LNCaP clone FGC (cell line): Measurements from ENCODE around the gene SP2.

Experiments used
- DNase-seq: peaks from one replicate; pipeline ENCODE4 v3.0.0-alpha.2; 2011; ENCODE audit warnings: low read depth
- H3K4me3 ChIP-seq: 2 replicates; pipeline ENCODE4 v1.5.1; 2011; ENCODE audit warnings: mild to moderate bottlenecking, low read depth, low read length, control low read depth
- TF ChIP-seq, protein P1 (sequence below): IDR thresholded peaks from 2 replicates; pipeline ENCODE4 v1.5.1; 2012; ENCODE audit warnings: mild to moderate bottlenecking; ENCODE audit not compliant: control insufficient read depth, insufficient read depth; ENCODE audit errors: extremely low read depth

Gene SP2

DNA sequence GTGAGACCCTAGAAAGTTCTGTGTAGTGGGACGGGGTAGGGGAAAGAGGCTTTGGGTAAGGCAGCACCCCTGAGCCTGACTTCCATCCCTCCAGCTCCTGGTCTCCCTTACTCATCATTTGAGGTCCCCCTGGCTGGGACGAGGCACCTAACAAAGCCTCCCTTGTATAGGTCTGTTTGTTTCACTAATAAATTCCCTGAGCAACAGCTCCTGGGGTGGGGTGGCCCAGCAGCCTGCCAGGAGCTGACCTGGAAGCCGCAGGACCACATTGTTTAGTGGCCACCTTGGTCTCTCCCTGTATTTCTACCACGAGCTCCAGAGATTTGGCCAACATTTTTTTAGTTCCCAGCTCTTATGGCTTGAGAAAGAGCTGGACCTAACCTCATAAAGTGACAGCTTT lies 54.4 kb downstream of the SP2 start:
- H3K4me3 ChIP-seq: no peak overlapping the region
- TF ChIP-seq, protein P1, sequence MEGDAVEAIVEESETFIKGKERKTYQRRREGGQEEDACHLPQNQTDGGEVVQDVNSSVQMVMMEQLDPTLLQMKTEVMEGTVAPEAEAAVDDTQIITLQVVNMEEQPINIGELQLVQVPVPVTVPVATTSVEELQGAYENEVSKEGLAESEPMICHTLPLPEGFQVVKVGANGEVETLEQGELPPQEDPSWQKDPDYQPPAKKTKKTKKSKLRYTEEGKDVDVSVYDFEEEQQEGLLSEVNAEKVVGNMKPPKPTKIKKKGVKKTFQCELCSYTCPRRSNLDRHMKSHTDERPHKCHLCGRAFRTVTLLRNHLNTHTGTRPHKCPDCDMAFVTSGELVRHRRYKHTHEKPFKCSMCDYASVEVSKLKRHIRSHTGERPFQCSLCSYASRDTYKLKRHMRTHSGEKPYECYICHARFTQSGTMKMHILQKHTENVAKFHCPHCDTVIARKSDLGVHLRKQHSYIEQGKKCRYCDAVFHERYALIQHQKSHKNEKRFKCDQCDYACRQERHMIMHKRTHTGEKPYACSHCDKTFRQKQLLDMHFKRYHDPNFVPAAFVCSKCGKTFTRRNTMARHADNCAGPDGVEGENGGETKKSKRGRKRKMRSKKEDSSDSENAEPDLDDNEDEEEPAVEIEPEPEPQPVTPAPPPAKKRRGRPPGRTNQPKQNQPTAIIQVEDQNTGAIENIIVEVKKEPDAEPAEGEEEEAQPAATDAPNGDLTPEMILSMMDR: no peak
- DNase-seq: no peak

DNA sequence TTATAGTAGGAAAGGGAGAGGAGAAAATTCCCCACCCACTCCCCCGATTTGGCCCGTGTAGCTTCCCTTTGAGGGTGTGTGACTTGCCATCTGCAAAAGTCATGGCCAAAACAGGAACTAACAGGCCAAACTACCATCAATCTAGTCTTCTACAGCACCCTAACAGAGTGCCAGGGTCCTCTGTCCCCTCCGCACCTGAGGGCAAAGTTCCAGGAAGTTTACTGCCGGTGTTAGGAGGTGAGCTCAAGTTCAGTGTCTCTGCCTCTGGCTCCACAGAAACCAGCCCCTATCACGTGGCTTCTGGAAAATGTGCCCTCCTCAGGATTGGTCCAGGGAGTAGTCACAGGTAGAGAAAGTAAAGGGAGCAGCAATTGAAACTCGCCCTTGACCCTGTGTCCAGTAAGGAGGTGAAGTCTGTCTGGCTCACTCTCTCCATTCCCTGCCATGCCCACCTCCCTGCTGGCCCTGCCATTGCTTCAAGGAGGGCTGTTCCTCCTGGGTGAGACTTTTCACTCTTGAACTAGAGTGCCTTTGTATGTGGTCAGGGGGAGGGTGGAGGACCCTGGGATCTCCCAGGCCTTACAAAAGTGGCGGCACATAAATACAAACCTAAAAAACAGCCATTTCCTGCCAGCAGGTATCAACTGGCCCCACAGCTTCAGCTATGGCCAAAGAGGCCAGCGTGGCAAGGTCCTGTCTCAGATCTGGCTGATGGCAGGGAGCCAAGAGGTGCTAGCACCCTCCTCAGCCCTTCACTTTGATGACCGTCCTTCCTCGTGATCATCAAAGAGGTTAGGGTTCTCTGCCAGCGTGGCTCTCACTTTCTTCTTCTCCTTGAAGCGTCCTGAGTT lies 56.4 kb downstream of the SP2 start:
- DNase-seq: no peak
- TF ChIP-seq, protein P1: no peak
- H3K4me3 ChIP-seq: no peak overlapping the region

DNA sequence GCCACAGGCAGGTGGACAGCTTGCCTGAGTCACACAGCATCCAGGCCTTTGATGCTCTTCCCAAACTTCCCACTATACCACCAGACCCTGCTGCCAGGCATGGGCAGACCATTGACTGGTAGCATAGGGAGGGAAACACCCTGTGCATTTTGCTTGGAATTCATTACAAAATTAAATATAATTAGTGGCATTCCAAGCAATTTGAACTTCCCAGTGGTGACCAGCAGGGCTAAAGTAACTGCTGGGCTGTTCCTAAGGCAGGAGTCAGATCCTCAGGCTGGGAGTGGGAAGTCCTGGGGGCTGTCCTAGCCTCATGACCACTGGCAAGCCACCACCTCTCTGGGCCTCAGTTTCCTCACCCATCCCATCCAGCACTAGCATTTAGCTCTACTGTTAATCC lies 57.9 kb downstream of the SP2 start:
- TF ChIP-seq, protein P1: no peak
- H3K4me3 ChIP-seq: no peak overlapping the region
- DNase-seq: no peak

DNA sequence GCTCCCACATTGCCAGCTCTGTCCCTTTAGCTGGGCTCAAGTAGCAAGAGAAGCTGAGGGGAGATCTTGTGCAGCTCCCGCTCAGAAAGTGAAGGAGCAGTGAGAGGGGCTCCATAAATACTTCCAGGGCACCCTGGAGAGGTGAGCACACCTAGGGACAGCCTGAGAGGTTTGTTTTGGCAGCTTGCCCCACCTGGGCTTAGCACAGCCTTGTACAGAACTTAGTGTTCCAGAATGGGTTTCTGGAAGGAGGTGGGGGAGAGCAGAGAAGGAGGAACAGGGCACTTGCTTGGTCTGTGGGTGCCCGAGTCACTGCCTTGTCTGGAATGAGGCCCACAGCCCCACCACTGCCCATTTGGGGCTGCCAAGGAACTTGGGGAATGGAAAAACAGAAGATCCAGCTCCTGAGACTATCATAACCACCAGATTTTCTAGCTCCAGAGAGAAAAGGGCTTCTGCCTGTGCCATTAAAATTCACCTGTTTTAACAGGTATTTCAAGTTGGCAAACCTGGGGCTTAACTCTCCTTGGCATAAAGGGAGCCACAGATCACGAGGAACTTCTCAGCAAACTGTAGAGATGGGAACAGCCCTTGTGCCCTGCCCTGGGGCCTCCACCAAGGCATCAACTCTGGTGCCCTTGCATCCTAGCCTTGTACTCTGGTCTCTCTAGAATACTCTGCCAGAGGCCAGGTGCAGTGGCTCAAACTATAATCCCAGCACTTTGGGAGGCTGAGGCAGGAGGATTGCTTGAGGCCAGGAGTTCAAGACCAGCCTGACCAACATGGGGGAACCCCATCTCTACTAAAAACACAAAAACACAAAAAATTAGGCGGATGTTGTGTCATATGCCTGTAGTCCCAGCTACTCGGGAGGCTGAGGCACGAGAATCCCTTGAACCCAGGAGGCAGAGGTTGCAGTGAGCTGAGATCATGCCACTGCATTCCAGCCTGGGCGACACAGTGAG lies 59.7 kb downstream of the SP2 start:
- peak; percentile 92 for DNase-seq
- TF ChIP-seq, protein P1: no peak
- H3K4me3 ChIP-seq: peak overlapping the region; percentile 78

DNA sequence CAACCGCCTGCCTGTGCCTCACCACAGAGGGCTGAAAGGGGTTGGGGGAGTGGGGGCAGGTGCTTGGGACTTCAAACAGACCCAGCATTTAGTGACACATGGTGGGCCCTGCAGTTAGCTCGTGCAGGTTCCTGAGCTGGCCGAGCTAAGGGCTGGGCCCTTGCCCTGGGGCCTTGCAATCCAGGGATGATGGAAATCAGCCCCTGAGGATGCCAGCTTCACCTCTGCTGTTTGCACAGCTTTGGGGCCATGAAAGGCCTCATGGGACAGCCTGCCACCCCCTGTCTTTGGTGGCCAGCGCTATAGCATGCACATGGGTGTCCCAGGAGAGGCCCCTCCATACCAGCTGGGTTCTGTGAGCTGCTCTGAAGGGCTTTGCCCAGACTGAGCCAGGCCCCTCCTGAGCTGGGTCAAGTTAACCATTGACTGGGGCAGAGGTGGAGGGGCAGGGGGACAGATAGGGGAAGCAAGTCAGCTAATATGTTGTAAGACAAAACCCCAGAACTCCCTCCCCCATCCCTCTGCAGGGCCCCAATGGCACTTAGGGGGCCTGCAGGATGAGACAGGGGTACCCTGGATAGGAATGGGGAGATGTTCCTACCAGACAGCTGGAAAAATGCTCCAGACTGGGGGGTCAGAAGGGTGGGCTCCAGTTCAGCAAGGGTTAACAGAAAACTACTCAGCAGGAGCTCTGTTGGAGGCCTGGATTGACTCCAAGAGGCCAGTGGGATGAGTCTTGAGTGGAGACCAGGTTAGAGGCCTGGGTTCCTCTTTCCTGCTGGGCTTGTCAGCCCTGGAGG lies 61.0 kb downstream of the SP2 start:
- H3K4me3 ChIP-seq: peak overlapping the region; percentile 78
- no peak for DNase-seq
- TF ChIP-seq, protein P1: no peak
